GM18951 (cell line): ENCODE results near the gene ZNF853.

Source experiments
- POLR2A ChIP-seq: IDR thresholded peaks from 4 replicates; pipeline ENCODE4 v1.6.1; 2011; ENCODE audit warnings: mild to moderate bottlenecking; ENCODE audit not compliant: insufficient read length, insufficient read depth; ENCODE audit errors: extremely low read depth
- in situ Hi-C: fragments of 300-500 bp; cut with MboI; formaldehyde crosslinking; loops from one replicate; pipeline ENCODE4 v1.12.0; 2022; ENCODE audit warnings: low sequenced_read_pairs, mixed read lengths, inconsistent platforms; ENCODE audit not compliant: unreplicated experiment

Gene ZNF853

GRCh38 chr7:6636741-6637543 is 21.5 kb downstream of the ZNF853 start, which contains the start of gene ZNF316:
Gene ZNF316 (plus strand): TSS chr7:6637318. CDS start chr7:6642410, 5,092 bp downstream.
- in situ Hi-C loops, result no loop called here

GRCh38 chr7:6637544-6638229 is 22.3 kb downstream of the ZNF853 start:
- no peak for TF ChIP-seq POLR2A
- in situ Hi-C loops, result no loop called here

More at GRCh38 chr7:6636741-6637543, 21.5 kb downstream of the ZNF853 start, which contains the start of gene ZNF316:
- peak; percentile 71 for TF ChIP-seq POLR2A

GRCh38 chr7:6639032-6639431 is 23.6 kb downstream of the ZNF853 start:
- in situ Hi-C loops, result no loop called here
- TF ChIP-seq POLR2A, result no peak

GRCh38 chr7:6639627-6640026 is 24.2 kb downstream of the ZNF853 start:
- in situ Hi-C loops, result no loop called here
- TF ChIP-seq POLR2A, result no peak

- TF ChIP-seq POLR2A, result no peak
- in situ Hi-C loops, result no loop called here
These were observed 24.9 kb downstream of the ZNF853 start for GRCh38 chr7:6640246-6640721.

GRCh38 chr7:6641305-6642035 is 26.1 kb downstream of the ZNF853 start:
- in situ Hi-C loops, result no loop called here
- no peak for TF ChIP-seq POLR2A

GRCh38 chr7:6642239-6642839 is 26.9 kb downstream of the ZNF853 start:
- in situ Hi-C loops, result no loop called here

GRCh38 chr7:6642861-6643640 is 27.6 kb downstream of the ZNF853 start:
- in situ Hi-C loops, result no loop called here
- TF ChIP-seq POLR2A, result no peak

More at GRCh38 chr7:6642239-6642839, 26.9 kb downstream of the ZNF853 start:
- no peak for TF ChIP-seq POLR2A

- TF ChIP-seq POLR2A, result no peak
- in situ Hi-C loops, result no loop called here
These were observed 28.7 kb downstream of the ZNF853 start for GRCh38 chr7:6643915-6644625.

- in situ Hi-C loops, result no loop called here
- no peak for TF ChIP-seq POLR2A
These were observed 29.3 kb downstream of the ZNF853 start for GRCh38 chr7:6644728-6645127.

- in situ Hi-C loops, result no loop called here
- no peak for TF ChIP-seq POLR2A
These were observed 31.1 kb downstream of the ZNF853 start for GRCh38 chr7:6646465-6646864.
